Spleen (tissue), 11 donors: ENCODE measurements around the gene HOXC10. TPM values are rescaled to one million over a fixed set of nuclear protein-coding genes. Genes with fewer than 3 reads are reported as not detected.

Experiments
- DNase-seq: peaks from one replicate; pipeline ENCODE4 v3.0.0-alpha.2; 2020
- H3K27ac ChIP-seq, 8 donors: fragments of 200-600 bp; sonication (generic) in 7 of 8; 1 replicate in 4 of 8; 2 replicates in 4 of 8; pipeline versions ENCODE4 v1.5.0 to v1.8.0; 2016 to 2021; ENCODE audit warnings: inconsistent platforms in 4 of 8, mild to moderate bottlenecking in 4 of 8, moderate library complexity in 1 of 8
- H3K27me3 ChIP-seq, 7 donors: fragments of 200-600 bp; sonication (generic) in 6 of 7; replicated peaks in 1 of 7; 1 replicate in 4 of 7; 2 replicates in 3 of 7; pipeline versions ENCODE4 v1.5.0 to v1.8.0; 2016 to 2021; ENCODE audit warnings: inconsistent platforms in 3 of 7, mild to moderate bottlenecking in 1 of 7
- H3K36me3 ChIP-seq, 6 donors: fragments of 200-600 bp; sonication (generic) in 5 of 6; 1 replicate in 4 of 6; 2 replicates in 2 of 6; pipeline versions ENCODE4 v1.5.0 to v1.8.0; 2016 to 2021; ENCODE audit warnings: inconsistent platforms in 2 of 6
- H3K4me1 ChIP-seq, 6 donors: fragments of 200-600 bp; sonication (generic) in 5 of 6; 1 replicate in 3 of 6; 2 replicates in 3 of 6; pipeline versions ENCODE4 v1.5.0 to v1.8.0; 2016 to 2021; ENCODE audit warnings: inconsistent platforms in 3 of 6
- H3K4me3 ChIP-seq, 8 donors: fragments of 200-600 bp; sonication (generic) in 7 of 8; 1 replicate in 4 of 8; 2 replicates in 4 of 8; pipeline versions ENCODE4 v1.5.0 to v1.8.0; 2016 to 2021; ENCODE audit warnings: inconsistent platforms in 4 of 8, mild to moderate bottlenecking in 4 of 8, moderate library complexity in 2 of 8
- H3K9me3 ChIP-seq, 8 donors: fragments of 200-600 bp; sonication (generic) in 7 of 8; 1 replicate in 4 of 8; 2 replicates in 4 of 8; pipeline versions ENCODE4 v1.5.0 to v1.8.0; 2016 to 2021; ENCODE audit warnings: inconsistent platforms in 4 of 8
- CTCF ChIP-seq, 11 experiments: fragments of 200-600 bp in 7 of 11; fragments of 450-650 bp in 4 of 11; sonication (generic) in 4 of 11; IDR thresholded peaks in 8 of 11; conservative IDR thresholded peaks in 3 of 11; 1 replicate in 7 of 11; 2 replicates in 4 of 11; pipeline versions ENCODE4 v1.4.0 to v1.8.0; 2016 to 2021; ENCODE audit warnings: antibody characterized with exemption in 11 of 11, inconsistent platforms in 4 of 11, mild to moderate bottlenecking in 1 of 11
- POLR2A ChIP-seq, 3 donors: fragments of 450-650 bp; IDR thresholded peaks; one replicate each; pipeline ENCODE4 v1.5.1; 2017; ENCODE audit warnings: antibody characterized with exemption in 3 of 3, mild to moderate bottlenecking in 1 of 3
- POLR2AphosphoS5 ChIP-seq, 3 donors: sonication (generic); formaldehyde crosslinking; IDR thresholded peaks; one replicate each; pipeline ENCODE4 v1.5.1; 2017; ENCODE audit warnings: antibody characterized with exemption in 3 of 3
- WGBS, 5 donors: extraction: QIAGEN DNeasy Blood & Tissue Kit in 3 of 5; methylation state at CpG; one replicate each; pipeline versions ENCODE4 v1.1.5 to v1.1.7; 2013 to 2018; 5-methylcytosine and 5-hydroxymethylcytosine counted together
- intact Hi-C: fragments of 100-400 bp; cut with DNase I; formaldehyde crosslinking; loops from one replicate; pipeline ENCODE4 v1.15.0; 2023; ENCODE audit warnings: low total_unique reads
- polyA plus RNA-seq, 3 donors: library from polyadenylated mRNA; stranded (reverse); fragments of 200-250 nt; gene quantifications; one replicate each; pipeline ENCODE4 v1.2.1, GENCODE V29; 2013
- total RNA-seq, 7 donors: library from RNA; depleted of rRNA in 3 of 7; stranded (reverse); fragments of >200 nt in 3 of 7; fragmentation: NEBNext Ultra II Directional in 4 of 7; extraction: Animal tissue kit (Norgen Biotek cat#: 25700) in 4 of 7; gene quantifications; one replicate each; pipeline versions ENCODE4 v1.1.0 to v1.2.1, GENCODE V29; 2016 to 2021
- donor health status: healthy with polysubstance abuse.
- donor health status: DM: no; HTN: no; CAD: no; lungs with moderate emphysema.
- donor health status: DM: no; HTN: no; CAD: no.
- donor health status: Bipolar disorder and iron deficiency.
- donor health status: healthy.
- donor health status: DM: no; HTN: no; CAD: no.
- donor health status: DM: yes; HTN: yes; CAD: no.

HOXC10 gene
- total and polyA plus RNA-seq, 10 donors, result not detected

DNA sequence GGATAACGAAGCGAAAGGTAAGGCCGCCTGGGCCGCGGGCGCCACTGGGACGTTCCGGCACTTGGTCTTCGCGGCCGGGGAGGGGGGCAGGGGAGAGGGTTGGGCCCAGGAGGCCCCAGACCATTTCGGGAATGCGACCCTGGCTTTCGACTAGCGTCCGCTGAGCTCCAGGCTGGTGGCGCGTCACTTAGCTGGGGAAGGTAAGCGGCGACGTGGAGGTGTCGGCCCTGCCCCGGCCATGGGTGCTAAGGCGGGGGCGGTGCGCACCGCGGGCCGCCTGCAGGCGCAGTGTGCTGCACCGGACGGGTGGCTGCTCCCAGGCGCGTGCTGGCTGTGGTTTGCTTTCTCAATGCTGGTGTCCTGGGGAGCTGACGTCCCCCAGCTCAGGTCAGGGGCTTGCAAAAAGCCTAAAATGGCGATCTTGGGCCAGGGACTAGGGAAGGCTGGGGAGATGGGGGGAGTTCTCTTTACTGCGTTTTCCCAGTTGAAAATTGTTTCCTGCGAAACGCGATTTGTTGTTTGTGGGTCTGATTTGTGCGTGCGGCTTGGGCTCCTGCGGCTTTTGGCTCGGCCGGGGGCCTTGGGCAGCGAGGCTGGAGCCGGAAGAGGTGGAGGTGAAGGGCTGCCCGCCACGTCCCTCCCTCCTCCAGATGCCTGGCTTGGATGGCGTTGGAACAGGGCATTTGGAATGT is 1.2 kb downstream of the HOXC10 start:
- Histone ChIP-seq H3K4me1 (peaks cover 13 to 48% (median 33%) of the 10 kb centered on the region in 6 donors), H3K27ac (no peak overlapping the region), H3K9me3 (peaks cover 0 to 12% (median 0%) of the 10 kb centered on the region in 8 donors), H3K36me3 (no peaks in the 10 kb centered on the region), H3K27me3 (peaks cover 31 to 100% (median 100%) of the 10 kb centered on the region in 7 donors), H3K4me3 (peak overlapping the region in 3 of 8 donors; percentile 9 to 53 (median 16))
- DNase-seq, result no peak
- TF ChIP-seq POLR2A (IDR thresholded peaks at IDR 0.05) (no peak), CTCF (IDR thresholded peaks at IDR 0.05 in 8 of 11, conservative IDR thresholded peaks at IDR 0.05 in 3 of 11) (no peak), POLR2AphosphoS5 (IDR thresholded peaks at IDR 0.05) (no peak)
- intact Hi-C loops, result no loop called here
- whole genome bisulfite sequencing, 5 donors, result 2 to 6% (median 5%) methylated on average over 18 to 50 of the region's 50 CpGs

DNA sequence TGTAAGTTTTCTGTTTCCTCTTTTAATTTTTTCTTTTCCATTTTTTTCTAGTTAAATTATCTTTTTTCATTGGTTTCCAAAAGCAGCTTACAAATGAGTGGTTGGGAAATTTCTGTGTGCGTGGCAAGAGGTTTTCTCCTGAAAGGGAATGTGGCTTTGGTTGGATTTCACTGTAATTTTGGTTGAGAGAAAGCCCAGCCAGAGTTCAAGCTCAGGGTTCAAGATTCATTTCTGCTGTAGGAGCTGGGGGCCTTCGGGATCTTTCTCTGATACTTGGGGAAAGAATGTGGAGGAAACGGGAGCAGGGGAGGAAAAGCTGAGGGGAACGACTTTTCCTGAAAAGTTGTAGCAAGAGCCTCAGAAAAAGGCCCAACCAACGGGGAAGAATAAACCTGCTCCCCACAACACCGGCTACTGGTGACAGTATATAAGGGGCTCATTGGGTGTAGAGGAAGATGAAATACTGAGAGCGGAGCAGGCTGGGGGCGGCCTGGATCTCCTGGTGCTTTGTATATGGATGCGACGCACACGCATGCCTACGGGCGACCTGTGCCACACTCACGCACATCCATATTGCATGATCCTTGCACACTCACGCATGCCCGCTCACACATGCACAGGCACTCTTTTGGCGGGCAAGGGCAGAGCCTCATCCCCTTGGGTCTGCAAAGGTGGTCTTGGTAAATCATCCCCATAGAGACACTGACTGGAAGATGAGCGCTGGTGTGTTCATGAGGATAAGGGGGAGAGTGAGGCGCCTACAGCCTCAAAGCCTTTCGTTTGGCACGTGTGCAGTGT is 1.9 kb downstream of the HOXC10 start:
- intact Hi-C loops, result no loop called here
- H3K9me3 ChIP-seq, result peaks cover 0 to 12% (median 0%) of the 10 kb centered on the region in 8 donors

DNA sequence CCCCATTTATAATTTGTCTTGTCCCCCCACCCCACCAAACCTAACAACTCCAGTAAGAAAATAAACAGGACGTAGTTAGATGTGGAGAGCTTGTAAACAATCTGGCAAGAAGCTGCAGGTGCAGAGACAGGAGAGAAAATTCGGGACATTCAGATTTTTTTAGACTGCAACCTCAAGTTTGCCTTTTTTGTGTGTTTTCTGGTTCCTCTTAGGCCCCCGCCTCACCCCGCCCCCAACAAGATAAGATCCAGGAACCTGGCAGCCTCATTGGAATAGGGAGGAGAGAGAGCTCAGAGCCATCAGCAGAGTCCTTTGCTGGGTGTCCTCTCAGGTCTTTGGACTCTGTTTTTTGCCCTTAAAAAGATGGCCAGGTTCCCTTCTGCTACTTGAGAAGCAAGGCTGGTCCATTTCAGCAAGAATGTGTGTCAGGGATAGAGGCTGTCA is 2.9 kb downstream of the HOXC10 start:
- peaks cover 29 to 100% (median 100%) of the 10 kb centered on the region in 7 donors for H3K27me3 ChIP-seq
- intact Hi-C loops, result no loop called here

More for the DNA sequence above, 1.9 kb downstream of the HOXC10 start:
- Histone ChIP-seq H3K4me1 (peaks cover 13 to 48% (median 33%) of the 10 kb centered on the region in 6 donors), H3K27me3 (peaks cover 31 to 100% (median 100%) of the 10 kb centered on the region in 7 donors), H3K27ac (no peak overlapping the region), H3K4me3 (no peak overlapping the region), H3K36me3 (no peaks in the 10 kb centered on the region)
- 19 to 27% (median 23%) methylated on average over 21 of the region's 21 CpGs for WGBS, 5 donors
- DNase-seq, result no peak
- TF ChIP-seq CTCF (IDR thresholded peaks at IDR 0.05 in 8 of 11, conservative IDR thresholded peaks at IDR 0.05 in 3 of 11) (no peak), POLR2A (IDR thresholded peaks at IDR 0.05) (no peak), POLR2AphosphoS5 (IDR thresholded peaks at IDR 0.05) (no peak)

More for the DNA sequence above, 2.9 kb downstream of the HOXC10 start:
- TF ChIP-seq POLR2A (IDR thresholded peaks at IDR 0.05), result no peak
- no peak for TF ChIP-seq CTCF (IDR thresholded peaks at IDR 0.05 in 8 of 11, conservative IDR thresholded peaks at IDR 0.05 in 3 of 11)
- no peak for TF ChIP-seq POLR2AphosphoS5 (IDR thresholded peaks at IDR 0.05)
- DNase-seq, result no peak
- peaks cover 0 to 12% (median 0%) of the 10 kb centered on the region in 8 donors for H3K9me3 ChIP-seq
- H3K27ac ChIP-seq, result no peak overlapping the region
- H3K4me3 ChIP-seq, result no peak overlapping the region
- WGBS, 5 donors, result 6 to 16% (median 13%) methylated on average over 4 of the region's 4 CpGs
- peaks cover 13 to 48% (median 33%) of the 10 kb centered on the region in 6 donors for H3K4me1 ChIP-seq
- H3K36me3 ChIP-seq, result no peaks in the 10 kb centered on the region
